Smooth muscle cell of the umbilical artery (primary cell): Measurements from ENCODE around the gene TMEM236. TPM values are rescaled to one million over a fixed set of nuclear protein-coding genes. Genes with fewer than 3 reads are reported as not detected.

Source experiments
- total RNA-seq: library from RNA; depleted of rRNA; stranded (reverse); fragments of >200 nt; gene quantifications from 2 replicates; pipeline ENCODE4 v1.2.3, GENCODE V29; 2014

The TMEM236 gene, protein sequence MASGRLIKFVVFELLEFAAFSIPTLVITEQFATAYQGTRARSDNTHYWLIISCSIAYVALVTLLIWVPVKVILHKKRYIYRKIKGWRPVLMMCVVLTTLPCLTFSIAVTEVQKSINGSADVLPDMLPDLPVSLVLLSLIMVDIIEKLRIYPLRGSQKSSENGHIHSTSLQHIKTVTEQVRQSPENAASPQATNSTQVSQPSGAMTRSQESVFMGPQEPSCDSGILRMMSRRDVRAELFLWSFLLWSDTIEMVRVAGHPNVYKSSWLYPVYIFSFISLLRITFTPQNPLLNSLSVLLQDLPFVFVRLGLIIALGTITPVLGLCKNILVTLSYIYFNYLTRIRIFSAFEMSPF
- under 0.01 and 0.23 TPM in 2 replicates for total RNA-seq

GRCh38 chr10:17751781-17752445 is at the start of gene TMEM236:
Gene TMEM236, plus strand, starts transcription at chr10:17752201. Its CDS starts 95 bp downstream, at chr10:17752296.

GRCh38 chr10:17808971-17809841 is 57.2 kb downstream of the TMEM236 start, which contains the start of gene MRC1:
Gene MRC1, plus strand, starts transcription at chr10:17809348. Its CDS starts 118 bp downstream, at chr10:17809466.

Other genes starting within 250 kb of the TMEM236 start
- 30.0 and 39.1 TPM in 2 replicates for gene HACD1, start 134.8 kb upstream of the TMEM236 start, total RNA-seq
- gene STAM, start 108.0 kb upstream of the TMEM236 start, total RNA-seq = 22.3 and 33.7 TPM in 2 replicates
- 0.05 TPM in 1 of 2 replicates, not detected in the other for gene MRC1, start 57.1 kb downstream of the TMEM236 start, total RNA-seq
- not detected in 2 replicates for gene SLC39A12, start 199.7 kb downstream of the TMEM236 start, total RNA-seq